HTR-8/SVneo (cell line): ENCODE results near the gene SCN2A.
"Not testable (repeated sequence)": the region's sequence is repeated elsewhere in the genome, so short reads cannot be mapped to it uniquely, and the experiment has no call there.

Experiments
- DNase-seq: peaks from one replicate; pipeline ENCODE4 v3.0.0; 2011; ENCODE audit warnings: low spot score, mixed read lengths; ENCODE audit not compliant: insufficient read length
- FAIRE-seq: peaks from 2 replicates; lab custom pipeline; 2011; peaks lifted over from hg19 to GRCh38; lab: Jason Lieb, UNC

The SCN2A gene

DNA sequence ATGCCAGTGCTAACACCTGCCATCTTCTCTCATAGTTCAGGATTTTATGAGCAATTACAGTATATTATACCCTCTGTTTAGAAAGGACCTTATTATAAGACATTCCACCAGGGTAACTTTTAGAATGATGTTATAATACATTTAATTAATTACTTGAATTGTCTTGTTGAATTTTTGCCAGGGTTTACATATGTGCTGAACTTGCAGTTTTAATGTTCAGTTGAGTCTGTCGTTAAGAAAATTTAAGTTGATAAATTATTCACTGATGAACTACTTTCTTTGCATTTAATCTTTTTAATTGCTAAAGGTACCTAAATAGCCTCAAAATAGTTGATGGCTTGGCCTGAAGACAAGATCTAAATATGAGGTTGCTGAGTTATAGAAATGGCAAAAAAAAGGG lies 68.1 kb downstream of the SCN2A start:
- DNase-seq: no peak
- no peak for FAIRE-seq

DNA sequence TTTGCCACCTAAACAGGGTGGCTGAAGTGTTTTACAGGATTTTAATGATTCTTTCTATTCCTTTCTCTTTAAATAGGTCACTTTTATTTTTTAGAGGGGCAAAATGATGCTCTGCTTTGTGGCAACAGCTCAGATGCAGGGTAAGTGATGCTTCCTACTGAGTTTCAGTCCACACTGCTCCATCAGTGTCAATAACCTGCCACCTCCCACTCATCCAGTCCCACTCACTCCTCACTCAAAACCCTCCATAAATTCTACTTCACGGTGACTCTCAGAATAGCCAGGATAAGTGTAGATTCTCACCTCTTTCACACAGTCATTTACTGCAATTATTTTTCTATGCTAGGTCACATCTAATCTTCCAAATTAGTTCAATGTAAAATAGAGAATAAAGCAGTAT lies 72.7 kb downstream of the SCN2A start:
- DNase-seq: no peak
- no peak for FAIRE-seq

DNA sequence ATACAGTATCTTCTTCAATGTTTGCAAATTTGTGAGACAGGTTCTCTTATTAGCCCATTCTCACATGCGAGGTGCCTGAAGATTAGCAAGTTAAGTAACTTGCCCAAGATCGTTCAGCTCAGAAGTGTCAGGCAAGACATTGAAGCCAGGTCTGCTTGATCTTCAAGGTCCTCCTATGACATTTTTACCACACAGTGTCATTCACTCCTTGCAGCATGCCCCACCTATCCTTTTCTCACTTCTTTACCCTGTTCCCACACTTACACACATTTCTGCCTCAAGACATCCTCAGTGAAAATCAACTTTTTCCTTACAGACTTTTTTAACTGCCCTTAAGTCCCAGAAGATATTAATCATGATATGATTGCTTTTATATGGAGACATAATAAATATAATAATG lies 73.8 kb downstream of the SCN2A start:
- FAIRE-seq (no peak), DNase-seq (no peak)

DNA sequence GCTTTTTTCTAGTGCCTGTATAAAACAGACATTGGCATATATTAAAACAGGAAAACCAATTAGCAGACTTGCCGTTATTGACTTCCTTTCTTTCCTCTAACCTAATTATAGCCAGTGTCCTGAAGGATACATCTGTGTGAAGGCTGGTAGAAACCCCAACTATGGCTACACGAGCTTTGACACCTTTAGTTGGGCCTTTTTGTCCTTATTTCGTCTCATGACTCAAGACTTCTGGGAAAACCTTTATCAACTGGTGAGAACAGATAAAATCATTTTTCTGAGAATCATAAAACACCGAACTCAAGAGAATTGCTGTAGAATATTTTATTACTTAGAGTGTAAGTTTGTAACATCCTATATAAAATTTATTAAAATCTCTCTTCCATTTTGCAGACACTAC lies 74.3 kb downstream of the SCN2A start:
- no peak for DNase-seq
- no peak for FAIRE-seq

DNA sequence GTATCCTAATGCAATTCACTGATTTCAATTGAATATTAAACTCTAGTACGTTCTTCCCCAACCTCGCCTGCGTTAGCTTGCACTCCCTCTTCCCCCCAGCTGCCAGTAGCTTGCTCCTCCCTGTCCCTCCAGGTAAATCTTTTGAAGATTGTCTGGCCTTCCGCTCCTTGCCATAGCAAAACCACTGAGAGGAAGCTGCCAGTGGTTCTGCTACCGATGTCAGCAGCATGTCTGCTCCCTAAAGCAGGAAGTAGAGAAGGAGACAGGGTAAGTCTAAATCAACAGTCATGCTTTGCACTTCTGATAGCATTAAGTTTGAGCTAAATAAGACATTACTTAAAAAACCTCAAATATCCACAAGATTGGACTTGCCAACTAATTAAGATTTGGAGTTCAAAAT lies 89.1 kb downstream of the SCN2A start:
- DNase-seq (no peak), FAIRE-seq (no peak)

DNA sequence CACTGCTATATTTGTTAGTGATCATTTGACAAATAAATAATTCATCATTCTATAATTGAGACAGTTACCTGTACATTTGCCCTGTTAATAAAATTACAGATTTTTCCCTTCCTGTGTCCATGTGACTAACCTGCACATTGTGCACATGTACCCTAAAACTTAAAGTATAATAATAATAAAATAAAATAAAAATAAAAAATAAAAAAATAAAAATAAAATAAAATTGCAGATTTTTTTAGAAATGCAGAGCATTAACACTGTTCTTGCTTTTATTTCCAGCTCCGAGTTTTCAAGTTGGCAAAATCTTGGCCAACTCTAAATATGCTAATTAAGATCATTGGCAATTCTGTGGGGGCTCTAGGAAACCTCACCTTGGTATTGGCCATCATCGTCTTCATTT lies 105.1 kb downstream of the SCN2A start:
- not testable (repeated sequence) for FAIRE-seq, DNase-seq

DNA sequence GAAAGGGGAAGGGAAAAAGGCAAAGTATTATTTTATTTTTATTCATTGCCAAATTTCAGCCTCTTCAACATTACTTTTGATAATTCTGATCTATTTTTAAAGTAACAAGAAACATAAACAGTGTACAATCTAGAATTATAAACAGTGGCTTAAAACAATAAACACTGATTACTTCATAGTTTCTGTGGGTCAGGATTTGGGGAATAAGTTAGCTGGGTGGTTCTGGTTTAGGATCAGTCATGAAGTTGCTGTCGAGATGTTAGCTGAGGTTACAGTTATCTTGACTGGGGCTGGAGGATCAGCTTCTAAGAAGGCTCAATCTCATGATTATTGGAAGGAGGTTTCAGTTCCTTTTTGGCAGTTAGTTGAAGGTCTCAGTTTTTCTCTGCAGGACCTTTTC lies 109.2 kb downstream of the SCN2A start:
- no peak for DNase-seq
- FAIRE-seq: no peak

DNA sequence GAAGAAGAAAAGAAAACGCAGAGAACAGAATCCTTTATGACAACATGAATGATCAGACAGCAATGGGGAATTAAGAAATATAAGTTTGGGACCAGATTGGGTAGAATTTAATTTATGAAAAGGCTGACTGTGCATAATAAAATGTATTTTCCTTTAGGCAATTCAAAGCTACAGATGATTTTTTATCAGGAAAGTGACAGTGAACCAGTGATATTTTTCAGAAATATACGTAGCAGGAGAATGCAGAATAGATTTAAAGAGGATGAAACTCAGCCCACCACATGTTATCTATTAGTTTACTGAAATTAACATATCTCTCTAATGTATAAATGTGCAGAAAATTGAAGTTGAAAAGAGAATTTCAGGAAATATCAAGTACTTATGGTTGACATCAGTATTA lies 110.0 kb downstream of the SCN2A start:
- FAIRE-seq (no peak), DNase-seq (no peak)

DNA sequence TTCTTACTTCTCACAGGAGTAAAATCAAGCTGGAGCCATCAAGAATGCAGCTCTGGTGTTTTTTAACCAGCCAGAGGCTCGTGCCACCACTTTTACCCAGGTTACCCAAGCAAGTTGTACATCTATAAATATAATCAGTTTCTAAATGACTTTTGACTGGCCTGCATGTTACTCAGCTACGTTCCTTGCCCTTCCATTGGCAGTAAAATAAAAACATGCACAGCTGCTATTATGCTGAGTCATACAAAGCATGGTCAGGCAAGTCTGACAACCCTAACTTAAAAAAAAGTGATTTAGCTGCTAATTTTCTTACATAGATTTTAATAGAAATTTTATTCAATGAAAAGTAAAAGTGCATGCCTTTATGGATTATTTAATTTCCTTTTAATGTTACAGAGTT lies 118.5 kb downstream of the SCN2A start:
- FAIRE-seq: no peak
- DNase-seq: no peak

DNA sequence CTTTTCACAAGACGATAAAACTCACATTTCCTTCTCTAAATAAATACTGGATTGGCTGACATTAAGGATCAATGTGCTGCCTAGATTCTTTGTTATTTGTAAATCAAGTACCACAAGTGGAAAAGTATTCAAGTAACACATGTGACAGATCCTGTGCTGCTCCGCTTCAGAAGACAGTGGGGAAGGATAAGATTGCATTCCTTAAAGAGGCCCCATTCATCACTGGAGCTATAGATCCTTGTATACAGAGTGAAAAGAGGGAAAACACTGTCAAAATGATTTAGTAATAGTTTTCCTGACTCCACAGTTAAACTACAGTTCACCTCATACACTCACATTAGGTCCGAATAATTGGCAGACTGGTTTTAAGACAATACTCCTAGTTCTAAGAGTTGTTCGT lies 122.3 kb downstream of the SCN2A start:
- DNase-seq (no peak), FAIRE-seq (no peak)

DNA sequence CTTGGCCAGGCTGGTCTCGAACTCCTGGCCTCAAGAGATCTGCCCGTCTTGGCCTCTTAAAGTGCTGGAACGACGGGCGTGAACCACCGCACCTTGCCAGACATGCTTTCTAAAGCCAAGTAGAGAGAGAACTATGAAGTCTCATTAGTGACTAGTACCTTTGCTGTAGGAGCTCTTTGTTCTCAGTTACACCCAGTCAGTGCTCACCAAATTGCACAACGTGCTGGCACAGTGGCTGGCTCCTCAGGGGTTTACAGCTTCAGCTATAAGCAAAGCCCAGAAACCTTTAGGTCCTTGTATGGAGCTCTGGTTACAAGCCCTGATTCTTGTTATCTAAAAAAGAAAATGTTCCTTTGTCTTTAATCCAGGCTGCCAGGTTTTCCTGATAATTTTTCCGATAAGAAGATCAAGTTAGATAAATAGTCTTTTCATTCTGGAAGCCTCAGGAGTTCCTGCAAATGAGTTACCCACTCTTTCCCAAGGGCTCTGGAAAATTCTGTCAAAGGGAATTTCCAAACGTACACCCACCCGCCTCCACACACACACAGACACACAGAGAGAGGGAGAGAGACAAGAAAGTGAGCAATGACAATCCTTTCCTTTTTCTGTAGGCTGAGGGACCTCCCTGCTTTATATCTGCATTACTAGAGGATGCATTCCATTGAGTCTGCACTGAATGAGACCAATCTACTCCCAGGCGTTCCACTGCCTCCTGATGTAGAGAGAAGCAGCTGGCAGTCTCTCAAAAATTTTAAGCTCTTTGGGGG lies 130.1 kb downstream of the SCN2A start:
- no peak for DNase-seq
- FAIRE-seq: no peak

DNA sequence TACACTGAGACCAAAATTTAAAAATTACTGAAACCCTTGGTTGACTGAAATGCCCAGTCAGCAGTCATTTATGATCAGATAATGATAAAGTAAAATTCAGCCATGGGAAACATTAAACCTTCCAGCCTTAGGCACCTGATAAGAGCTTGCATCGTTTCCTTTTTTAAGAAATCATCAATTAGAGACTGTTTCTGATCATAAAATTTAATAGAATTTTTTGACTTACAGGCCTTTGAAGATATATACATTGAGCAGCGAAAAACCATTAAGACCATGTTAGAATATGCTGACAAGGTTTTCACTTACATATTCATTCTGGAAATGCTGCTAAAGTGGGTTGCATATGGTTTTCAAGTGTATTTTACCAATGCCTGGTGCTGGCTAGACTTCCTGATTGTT lies 130.7 kb downstream of the SCN2A start:
- no peak for DNase-seq

DNA sequence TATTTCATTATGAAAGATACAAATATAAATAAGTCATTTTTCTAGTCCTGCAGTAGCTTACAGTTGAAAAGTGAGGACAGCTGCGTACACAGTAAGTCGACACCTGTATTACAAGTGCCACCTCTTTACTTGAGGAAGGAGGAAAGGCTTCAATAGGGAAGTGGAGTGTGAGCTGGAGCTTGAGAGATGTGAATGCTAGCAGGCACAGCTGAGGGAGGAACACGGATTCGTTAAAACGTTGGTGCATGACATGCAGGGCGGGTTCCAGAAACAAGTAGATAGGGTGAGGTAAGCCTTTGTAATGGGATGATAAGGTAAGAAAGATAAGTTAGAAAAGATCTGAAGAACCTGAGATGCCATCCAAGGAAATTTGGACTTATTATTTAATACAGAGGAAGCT lies 132.1 kb downstream of the SCN2A start:
- no peak for FAIRE-seq
- no peak for DNase-seq

More for the DNA sequence above, 130.7 kb downstream of the SCN2A start:
- no peak for FAIRE-seq

DNA sequence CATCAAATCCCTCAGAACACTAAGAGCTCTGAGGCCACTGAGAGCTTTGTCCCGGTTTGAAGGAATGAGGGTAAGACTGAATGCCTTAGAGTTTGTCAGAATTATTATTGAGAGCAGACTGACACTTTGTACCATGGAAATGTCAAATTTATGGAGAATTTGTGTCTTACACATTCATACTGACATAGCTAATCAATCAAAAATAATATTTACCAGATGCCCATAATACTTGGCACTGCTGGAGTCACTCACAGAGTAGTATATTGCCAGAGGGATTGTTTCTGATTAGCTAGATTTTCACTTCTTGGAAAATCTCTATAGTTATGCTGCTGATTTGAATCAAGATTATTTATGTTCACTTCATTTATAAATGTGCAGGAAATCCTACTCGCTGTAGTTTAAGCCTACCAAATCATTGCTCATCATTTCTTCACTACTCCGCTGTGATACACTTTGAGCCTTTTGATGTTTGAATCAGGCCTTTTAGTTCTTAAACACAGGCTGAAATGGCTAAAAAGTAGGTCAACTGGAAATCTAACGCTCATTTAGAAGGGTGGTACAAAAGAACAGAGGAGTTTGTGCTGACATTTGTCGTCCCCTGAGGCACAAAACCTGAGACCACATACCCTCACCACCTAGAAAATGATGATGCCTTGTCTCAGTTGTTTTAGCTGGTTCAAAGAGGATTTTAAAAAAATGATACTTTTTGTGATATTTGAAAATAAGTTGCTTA lies 134.2 kb downstream of the SCN2A start:
- no peak for DNase-seq
- no peak for FAIRE-seq

DNA sequence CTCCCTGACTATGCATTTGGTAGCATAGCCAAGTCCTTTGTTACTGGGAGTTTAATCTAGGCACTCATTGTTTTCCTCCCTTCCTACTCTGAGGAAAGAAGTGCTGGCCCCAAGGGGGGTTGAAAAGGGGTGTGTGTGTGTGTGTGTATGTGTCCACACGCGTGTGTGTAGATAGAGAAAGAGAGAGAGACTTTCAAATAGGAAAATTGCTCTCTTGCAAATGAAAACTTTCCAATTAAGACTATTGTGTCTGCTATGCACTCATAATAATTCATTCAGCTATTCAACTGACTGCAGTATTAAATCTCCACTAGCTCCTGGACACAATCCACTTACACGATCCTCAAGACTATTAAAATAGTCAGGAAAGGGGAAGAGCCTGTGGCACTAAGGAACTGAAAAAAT lies 137.4 kb downstream of the SCN2A start:
- FAIRE-seq: no peak
- DNase-seq: no peak

DNA sequence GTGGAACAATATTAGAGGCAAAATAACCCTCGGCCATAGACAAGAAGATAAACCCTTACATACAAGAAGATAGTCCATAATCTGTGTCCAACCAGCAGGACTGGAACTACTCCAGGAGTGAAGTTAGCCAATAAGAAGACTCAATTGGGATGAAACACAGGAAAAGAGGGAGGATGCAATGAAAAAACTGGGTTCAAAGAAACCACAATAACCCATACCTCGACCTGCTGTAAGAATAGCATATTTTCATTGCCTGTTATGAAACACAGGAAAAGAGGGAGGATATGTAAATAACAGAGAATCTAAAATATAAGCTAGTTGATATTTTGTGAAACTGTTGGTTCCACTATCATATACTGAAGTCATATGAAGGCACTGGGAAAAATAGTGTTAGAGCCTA lies 143.1 kb downstream of the SCN2A start:
- no peak for DNase-seq
- no peak for FAIRE-seq

DNA sequence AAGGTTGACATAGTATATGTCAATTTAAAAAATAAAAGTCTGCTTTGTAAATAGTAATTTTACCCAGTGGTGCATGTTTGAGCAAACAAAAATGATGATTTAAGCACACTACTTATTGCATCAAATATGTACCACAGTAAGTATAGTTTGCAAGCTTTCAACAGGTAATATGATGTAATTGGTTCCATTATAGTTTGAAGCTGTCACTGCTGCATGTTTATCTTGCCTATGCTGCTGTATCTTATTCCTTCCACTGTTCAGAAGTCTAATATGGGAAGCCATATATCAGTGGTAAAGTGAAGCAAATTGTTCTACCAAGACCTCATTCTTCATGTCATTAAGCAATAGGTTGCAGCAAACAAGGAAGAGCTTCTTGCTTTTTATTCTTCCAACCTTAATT lies 151.7 kb downstream of the SCN2A start:
- DNase-seq (no peak), FAIRE-seq (no peak)

DNA sequence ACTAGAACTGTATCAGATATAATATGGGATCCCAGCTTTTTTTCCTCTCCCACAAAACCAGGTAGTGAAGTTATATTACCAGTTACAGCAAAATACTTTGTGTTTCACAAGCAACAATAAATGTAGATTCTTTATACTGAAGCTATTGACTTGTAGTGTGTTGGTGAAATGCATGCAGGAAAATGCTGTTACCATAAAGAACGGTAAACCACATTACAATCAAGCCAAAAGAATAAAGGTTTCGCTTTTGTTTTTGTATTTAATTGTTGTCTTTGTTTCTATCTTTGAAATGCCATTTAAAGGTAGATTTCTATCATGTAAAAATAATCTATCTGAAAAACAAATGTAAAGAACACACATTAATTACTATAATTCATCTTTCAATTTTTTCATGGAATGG lies 152.6 kb downstream of the SCN2A start:
- no peak for FAIRE-seq
- DNase-seq: no peak

DNA sequence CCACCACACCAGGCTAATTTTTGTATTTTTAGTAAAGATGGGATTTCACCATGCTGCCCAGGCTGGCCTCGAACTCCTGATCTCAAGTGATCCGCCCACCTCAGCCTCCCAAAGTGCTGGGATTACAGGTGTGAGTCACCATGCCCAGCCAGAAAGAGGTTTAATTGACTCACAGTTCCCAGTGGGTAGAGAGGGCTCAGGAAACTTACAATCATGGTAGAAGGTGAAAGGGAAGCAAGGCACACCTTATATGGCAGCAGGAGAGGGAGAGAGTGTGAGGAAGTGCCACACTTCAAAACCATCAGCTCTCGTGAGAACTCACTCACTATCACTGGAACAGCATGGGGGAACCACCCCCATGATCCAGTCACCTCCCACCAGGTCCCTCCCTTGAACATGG lies 159.4 kb downstream of the SCN2A start:
- DNase-seq: not testable (repeated sequence)

DNA sequence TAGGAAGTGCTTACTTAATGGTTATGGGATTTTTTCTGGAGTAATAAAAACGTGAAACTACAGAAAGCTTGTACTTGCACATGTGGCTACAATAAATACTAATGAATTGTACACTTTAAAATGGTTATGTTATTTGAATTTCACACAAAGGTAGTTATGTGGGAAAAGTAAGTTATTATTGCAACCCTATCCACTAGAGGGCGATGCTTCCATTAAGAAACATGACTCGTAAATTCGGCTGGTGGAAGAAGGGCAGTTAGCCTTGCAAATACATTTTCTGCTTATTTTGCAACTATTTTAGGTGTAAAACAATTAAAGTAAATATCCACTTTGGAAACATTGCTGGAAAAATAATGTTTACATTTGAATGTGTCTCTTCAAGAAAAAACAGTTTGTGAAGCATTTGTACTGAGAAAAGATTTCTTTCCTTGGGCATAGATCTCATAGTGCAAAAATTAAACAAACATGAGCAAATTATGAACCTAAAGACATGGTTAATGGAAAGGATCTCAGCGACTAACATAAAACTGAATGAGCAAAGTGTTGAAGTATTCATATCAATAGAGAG lies 162.2 kb downstream of the SCN2A start:
- FAIRE-seq (no peak), DNase-seq (peak; percentile 5)

More for the DNA sequence above, 159.4 kb downstream of the SCN2A start:
- FAIRE-seq: not testable (repeated sequence)

DNA sequence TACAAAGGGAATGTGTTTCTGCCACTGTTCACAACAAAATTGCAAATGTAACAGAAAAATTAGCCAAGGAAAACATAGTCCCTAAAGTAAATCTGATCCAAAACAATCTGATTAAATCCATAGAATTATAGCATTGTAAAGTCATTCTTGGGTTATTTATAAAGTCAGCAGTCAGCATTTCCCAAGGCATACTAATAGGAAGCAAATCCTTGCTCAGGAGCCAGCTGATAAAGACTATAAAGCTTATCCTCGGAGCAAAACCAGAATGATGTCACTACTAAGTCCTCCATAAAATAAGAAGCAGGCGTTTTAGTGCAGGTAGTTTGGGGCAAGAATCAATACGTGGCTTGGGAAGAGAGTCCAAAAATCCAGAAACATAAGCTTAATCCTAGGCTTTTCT lies 162.9 kb downstream of the SCN2A start:
- no peak for FAIRE-seq
- no peak for DNase-seq
